Lung microvascular endothelial cell (primary cell): ENCODE results near the gene ECHS1. TPM values are rescaled to one million over a fixed set of nuclear protein-coding genes. Genes with fewer than 3 reads are reported as not detected.
"Not testable (repeated sequence)": the region's sequence is repeated elsewhere in the genome, so short reads cannot be mapped to it uniquely, and the experiment has no call there.

ENCODE experiments used
- DNase-seq, 2 donors: peaks; one replicate each; pipeline versions ENCODE4 v3.0.0 to v3.0.0-alpha.2; 2010; ENCODE audit warnings: low read depth in 2 of 2
- total RNA-seq: library from RNA; depleted of rRNA; stranded (reverse); fragments of >200 nt; gene quantifications from 2 replicates; pipeline ENCODE4 v1.2.1, GENCODE V29; 2014

ECHS1 gene
- total RNA-seq: 58.0 and 58.1 TPM in 2 replicates

DNA sequence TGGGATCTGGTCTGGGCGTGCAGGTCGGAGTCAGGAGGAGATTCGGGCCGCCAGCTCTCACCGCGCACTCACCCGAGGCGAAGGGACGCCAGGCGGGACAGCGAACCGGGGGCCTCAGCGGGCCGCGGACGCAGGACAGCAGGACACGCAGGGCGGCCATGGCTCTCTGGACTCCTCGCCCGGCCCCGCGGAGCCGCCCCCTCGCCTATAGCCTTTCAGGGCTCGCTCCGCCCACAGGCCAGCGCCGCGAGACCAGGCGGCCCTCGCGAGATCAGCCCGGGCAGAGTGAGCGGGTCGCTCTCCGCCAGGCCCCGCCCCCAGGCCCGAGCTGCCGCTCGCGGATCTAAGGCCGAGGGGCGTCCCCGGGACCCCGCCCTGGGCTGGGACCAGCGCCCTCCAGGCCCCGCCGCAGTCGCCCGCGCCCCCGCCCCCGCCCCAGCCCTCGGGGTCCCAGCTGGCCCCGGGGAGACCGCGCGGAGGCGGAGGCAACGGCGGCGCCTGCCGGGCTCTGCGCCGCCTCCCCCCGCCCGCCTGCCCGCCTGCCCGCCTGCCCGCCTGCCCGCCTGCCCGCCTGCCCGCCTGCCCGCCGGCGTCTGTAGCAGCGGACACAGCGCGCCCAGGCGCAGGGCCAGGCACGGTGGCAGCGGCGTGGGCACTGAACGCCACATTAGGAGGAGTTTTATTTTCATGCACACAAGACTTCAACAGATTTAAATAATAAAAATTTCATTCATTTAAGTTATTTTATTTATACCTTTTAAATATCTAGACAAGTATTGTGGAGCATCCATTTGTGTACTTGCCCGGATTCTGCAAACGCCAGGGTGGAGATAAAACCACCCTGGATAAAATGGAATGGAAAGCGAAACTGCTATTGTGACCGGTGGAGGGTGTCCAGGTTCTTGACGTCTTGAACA lies at the start of gene ECHS1:
Gene ECHS1, minus strand, starts transcription at position 181 of the 917 bp plus-strand sequence. Its CDS starts 21 bp downstream, at position 160.
- peak; percentile 93 to 96 for DNase-seq

DNA sequence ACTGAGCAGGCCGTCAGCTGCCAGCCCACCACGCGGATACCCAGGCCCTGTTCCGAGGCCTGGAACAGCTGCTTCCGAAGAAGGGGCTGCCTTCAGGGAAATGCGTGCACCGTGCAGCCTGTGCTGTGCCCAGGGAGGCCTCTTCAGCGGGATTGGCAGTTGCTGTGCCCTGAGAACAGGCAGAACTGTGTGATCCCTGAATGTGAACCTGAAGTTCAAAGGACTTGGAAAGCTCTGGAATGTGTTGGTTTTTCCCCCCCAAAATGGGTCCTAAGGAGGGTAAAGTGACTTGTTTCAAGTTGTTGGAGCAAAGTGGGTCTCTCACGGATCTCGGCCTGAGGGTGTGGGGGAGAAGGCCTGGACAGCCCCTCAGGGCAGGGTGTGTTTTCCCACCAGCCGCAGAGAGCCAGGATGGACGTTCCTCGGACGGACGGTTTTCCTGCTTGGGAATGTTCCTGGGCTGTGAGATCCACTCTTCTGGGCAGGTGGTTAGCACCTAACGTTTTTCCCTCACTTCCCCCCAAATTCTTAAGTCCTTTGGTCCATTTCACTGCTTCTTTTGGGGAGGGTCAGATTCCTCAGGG lies 49.2 kb upstream of the ECHS1 start:
- DNase-seq: no peak

DNA sequence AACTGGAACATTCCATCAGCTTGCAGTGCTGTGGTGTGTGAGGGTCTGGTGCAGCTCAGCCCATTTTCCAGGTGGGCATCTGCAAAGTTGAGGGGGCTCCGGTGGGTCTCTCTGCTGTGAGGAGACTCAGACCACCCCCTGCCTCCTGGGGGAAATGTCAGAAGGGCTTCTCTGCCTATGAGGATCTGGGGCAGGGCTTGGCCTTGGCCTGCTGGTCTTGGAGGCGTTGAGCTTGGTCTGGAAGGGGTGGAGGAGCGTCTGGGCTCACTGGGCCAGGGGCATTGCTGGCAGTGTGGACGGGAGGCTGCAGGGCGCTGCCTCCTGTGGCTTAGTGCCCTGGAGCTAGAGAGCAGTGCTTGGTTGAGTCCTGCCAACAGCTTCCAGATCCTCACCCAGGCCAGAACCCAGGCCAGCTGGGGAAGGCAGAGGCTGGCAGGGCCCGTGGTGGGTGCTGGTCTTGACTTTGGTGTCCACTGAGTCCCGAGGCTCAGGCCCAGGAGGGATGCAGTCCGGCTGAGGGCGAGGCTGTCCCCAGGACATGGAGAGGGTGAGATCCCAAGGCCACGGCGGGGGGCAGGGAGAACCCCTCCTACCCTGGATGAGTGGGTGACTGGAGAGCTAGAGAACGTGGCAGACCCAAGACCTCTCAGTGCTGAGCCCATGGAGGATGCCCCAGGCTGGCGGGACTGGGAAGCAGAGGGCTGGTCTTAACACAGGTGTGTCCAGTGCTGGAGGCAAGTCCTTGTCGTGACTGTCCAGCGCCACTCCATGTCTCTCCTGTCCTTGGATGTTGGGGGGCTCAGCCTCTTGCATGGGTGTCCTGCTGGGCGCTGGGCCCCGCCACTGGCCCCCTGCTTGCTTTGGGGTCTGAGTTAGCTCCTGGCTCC lies 48.4 kb upstream of the ECHS1 start:
- no peak for DNase-seq

DNA sequence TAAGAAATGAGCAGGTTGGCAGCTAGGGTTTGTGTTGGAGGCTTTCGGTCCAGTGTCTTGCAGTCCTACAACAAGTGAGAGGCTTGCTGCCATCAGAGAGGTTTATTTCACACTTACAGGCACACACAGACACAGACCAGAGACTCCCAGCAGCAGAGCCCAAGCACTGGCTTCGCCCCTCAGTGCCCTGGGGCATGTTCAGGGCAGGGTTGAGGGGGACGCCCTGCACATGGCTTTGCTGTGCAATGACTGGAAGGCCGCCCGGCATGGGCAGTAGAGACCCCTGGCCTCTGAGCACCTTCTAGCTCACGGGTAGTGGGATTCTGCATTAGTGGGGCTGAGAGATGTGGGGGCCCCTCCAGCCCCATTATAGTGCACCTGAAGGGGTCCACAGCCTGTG lies 47.4 kb upstream of the ECHS1 start:
- DNase-seq: no peak

DNA sequence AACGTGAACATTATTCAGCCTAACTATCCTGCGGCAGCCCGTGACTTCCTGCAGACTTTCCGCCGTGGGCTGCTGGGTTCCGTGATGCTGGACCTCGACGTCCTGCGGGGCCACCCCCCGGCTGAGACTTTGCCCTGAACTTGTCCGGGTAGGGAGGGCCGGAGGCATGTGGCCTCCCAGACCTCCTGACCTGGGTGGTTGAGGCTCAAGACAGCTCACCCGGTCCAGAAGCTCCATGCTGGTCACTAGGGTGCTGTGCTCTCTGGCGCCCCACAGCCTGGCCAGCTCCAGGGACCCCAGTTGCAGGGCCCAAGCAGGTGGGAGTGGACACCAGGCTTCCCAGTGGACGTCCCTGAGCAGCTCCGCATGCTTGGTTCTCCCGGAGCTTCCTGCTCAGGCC lies 46.9 kb upstream of the ECHS1 start:
- DNase-seq: no peak

DNA sequence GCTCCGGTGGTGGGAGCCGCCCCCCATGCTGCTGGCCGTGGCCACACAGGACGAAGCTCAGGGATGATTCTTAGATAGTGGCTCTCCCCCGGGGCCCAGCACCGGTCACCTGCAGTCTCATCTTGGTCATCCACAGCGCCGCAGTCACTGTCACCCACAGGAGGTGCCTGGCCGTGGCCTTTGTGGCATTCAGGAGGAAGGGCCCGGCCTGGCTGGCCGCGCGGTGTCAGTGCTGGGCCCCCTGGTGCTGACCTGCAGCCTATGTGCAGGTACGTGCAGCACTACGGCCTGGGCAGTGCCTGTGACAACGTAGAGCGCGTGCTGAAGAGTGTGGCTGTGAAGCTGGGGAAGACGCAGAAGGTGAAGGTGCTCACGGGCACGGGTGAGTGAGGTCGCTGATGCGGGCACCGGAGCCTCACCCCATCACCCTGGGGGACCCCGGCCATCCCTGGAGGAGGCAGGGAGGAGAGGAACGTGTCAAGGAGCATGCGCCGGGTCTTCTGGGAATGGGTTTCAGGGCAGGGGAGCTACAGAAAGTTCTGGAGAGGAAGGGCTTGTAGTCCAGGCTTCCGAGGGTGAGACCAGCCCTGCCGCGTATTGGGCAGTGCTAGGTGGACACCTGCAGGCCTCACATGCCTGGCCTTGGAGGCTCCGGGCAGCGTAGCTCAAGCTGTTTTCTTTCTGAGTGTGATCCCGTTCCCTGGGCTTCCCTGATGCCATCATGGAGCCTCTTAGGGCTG lies 46.2 kb upstream of the ECHS1 start:
- DNase-seq: no peak

DNA sequence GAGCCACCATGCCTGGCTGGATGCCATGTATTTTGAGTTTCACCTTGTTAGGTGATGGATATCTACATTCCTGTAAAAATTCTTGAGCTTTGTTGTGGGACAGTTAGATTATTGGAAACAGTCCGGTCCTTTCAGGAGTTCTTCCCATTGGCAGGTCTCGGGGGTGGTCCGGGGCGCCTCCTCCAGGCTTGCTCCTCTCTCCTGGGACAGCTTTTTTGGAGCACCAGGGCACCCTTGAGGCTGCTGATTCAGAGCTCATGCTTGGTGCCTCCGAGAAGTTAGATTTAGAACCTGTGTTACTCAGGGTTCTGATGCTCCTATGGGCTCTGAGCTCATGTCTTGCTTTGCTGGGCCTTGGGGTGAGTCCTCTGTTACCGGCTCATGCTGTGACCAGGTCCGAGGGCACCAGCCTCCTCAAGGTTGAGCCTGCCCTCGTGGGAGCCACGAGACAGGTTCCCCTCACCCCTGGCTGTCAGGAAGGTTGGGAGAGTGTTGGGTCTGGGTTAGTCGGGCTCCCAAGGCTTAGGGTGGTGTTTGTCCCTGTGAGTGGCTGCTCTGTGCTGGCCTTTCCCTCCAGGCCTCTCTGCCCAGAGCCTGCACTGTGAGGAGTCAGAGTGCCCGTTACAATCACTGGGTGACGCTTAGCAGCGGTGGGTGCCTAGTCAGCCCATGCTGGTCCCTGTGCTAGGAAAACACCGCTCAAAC lies 45.3 kb upstream of the ECHS1 start:
- no peak for DNase-seq

DNA sequence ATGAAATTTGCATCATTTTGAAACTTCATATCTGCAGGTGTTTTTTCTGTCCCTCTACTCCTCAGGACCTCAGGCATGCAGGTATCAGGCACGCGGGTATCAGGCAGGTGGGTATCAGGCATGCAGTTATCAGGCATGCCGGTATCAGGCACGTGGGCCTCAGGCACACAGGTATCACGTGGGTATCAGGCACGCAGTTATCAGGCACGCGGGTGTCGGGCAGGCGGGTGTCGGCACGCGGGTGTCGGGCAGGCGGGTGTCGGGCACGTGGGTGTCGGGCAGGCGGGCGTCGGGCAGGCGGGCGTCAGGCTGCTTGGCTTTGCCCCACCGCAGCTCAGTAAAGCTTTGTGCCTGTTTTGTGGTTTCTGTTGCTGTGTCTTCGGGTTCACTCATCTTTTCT lies 42.6 kb upstream of the ECHS1 start:
- DNase-seq: no peak

DNA sequence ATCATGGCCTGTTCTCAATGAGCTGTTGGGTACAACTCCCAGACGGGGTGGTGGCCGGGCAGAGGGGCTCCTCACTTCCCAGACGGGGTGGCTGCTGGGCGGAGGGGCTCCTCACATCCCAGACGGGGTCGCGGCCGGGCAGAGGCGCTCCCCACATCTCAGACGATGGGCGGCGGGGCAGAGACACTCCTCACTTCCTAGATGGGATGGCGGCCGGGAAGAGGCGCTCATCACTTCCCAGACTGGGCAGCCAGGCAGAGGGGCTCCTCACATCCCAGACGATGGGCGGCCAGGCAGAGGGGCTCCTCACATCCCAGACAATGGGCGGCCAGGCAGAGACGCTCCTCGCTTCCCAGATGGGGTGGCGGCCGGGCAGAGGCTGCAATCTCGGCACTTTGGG lies 41.2 kb upstream of the ECHS1 start:
- not testable (repeated sequence) for DNase-seq

DNA sequence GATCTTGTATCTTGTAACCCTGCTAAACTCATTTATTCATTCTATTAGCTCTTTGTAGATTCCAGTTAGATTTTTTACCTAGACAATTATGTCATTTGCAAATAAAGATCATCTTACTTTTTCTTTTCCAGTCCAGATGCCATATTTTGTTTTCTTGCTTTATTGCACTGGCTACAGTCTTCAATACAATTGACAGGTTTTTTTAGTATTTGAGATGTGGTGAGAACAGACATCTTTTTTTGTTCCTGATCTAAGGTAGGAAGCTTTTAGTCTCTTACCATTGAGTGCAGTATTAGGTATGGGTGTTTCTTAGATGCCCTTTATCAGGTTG lies 39.2 kb upstream of the ECHS1 start:
- no peak for DNase-seq

DNA sequence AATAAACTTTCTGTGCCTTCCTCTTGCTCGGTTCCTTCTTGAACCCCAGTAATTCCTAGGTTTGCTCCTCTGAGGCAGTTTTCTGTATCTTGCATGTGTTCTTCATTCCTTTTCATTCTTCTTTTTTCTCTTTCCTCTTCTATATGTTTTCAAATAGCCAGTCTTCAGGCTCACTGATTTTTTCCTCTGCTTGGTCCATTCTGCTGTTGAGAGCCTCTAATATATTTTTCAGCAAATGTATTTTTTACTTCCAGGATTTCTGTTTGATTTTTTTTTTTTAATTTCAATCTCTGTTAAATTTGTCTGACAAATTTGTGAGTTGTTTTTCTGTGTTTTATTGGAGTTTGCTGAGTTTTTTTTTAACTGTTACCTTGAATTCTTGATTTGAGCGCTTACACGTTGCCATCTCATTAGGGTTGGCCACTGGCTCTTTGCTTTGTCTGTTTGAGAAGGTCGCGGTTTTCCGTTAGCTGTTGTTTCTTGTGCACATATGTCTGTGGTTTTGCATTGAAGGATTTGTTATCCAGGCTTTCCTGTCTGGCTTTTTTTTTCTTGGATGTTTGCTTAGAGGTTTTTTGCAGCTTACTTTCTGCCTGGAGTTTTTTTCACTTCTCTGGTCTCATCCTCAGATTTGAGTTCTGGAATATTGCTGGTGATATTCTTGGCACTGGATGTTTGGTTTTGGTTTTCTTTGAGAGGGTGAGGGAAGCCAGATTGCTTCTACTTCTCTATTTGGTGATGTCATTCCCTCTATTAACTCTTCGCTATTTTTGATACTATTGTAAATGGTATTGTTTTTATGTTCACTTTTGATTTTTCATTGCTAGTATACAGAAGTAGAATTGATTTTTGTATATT lies 38.6 kb upstream of the ECHS1 start:
- no peak for DNase-seq

DNA sequence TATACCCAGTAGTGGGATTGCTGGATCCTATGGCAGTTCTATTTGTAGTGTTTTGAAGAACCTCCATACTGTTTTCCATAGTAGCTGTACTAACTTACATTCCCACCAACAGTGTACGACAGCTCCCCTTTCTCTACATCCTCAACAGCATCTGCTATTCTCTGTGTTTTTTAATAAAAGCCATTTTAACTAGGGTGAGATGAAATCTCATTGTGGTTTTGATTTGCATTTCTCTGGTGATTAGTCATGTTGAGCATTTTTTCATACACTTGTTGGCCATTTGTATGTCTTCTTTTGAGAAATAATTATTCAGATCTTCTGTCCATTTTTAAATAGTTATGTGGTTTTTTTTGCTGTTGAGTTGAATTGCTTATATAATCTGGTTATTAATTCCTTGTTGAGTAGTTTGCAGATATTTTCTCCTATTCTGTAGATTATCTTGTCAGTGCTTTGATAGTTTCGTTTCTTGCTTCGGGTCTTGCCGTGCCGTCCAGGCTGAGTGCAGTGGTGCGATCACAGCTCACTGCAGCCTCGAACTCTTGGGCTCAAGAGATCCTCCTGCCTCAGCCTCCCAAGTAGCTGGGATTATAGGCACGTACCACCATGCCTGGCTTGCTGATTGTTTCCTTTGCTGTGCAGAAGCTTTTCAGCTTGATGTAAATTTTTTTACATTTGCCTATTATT lies 32.8 kb upstream of the ECHS1 start:
- DNase-seq: no peak

DNA sequence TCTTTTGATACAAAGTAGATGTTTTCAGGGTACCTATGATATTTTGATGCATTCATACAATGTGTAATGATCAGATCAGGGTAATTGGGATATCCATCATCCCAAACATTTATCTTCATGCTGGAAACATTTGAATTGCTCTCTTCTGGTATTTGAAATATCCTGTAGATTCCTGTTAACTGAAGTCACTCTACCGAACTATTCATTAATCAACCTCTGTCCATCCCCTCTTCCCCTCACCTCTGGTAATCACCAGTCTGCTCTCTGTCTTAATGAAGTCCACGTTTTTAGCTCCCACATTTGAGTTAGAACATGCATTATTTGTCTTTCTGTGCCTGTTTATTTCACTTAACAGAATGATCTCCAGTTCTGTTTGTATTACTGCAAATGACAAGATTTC lies 32.1 kb upstream of the ECHS1 start:
- DNase-seq: no peak

DNA sequence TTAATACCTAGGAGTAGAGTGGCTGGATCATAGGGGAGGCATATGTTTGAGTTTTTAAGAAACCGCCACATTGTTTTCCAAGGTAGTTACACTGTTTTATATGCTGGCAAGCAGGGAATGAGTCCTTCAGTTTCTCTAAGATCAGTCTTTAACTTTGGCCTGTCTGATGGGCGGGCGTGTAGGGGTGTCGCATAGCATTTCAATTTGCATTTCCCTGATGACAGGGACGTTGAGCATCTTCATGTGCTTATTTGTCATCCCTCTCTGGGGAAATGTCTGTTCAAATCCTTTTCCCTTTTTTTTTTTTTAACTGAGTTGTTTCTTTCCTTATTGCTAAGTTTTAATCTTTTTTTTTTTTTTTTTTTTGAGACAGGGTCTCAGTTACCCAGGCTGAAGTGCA lies 30.6 kb upstream of the ECHS1 start:
- DNase-seq: no peak

DNA sequence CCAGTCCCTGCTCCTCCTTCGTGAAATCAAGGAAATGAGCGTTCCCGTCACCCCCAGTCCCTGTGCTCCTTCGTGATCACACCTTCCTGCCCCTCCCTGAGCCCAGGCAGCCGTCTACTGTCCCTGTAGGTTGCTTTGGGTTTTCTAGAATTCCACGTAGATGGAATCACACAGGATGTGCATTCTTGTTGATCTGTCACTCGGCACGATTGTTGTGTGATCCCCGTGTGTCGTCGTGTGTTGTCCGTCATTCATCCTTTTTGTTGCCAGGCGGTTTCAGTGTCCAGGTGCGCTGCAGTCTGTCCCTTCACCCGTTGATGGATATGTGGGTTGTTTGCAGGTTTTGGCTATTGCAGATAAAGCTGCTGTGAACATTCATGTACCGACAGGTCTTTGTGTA lies 30.2 kb upstream of the ECHS1 start:
- no peak for DNase-seq

DNA sequence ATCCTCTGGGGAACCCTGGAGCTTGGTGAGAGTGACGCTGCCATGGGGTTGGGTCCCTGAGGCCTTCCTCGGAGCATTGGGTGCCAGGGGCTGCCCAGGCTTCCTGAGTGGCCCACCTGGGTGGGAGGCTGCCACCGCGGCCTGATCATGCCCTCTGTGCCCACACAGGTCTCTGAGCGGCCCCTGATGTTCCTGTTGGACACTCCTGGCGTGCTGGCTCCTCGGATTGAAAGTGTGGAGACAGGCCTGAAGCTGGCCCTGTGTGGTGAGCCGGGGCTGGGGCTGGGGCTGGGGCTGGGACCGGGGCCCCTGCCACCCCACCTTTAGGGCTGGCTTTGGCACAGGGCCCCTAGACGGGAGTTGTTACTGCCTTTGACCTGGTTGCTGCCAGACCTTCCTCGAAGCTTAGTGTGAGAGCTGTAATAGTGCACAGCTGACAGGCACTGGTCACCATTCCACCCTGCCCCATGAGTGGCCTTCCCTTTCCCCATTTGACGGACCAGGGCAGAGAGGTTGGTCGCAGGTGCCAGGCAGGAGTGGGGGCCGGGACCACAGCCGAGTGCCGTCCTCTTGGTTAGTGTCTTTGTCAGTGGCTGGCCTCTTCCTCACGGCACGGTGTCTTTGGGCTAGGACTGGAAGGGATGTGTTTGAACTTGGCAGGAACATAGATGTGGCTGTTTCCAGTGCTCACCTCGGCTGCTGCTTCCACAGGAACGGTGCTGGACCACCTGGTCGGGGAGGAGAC lies 29.0 kb upstream of the ECHS1 start:
- DNase-seq: no peak

DNA sequence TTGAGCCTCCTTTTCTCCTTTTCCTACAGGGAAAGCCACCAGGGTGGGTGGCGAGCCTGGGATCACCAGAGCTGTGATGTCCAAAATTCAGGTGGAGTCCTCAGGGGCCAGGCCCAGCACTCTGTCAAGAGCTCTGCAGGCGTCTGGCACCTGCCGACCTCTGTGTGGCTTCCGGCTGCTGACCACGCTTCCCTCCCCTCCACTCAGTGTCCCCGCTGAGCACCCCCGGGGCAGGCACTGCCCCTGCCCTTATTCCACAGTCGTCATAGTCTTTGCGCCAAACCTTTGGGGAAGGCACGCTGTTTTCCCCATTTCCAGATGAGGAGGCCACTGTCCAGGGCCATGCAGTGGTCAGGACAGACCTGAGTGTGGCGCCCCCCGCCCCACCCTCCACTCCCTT lies 28.3 kb upstream of the ECHS1 start:
- DNase-seq: no peak

DNA sequence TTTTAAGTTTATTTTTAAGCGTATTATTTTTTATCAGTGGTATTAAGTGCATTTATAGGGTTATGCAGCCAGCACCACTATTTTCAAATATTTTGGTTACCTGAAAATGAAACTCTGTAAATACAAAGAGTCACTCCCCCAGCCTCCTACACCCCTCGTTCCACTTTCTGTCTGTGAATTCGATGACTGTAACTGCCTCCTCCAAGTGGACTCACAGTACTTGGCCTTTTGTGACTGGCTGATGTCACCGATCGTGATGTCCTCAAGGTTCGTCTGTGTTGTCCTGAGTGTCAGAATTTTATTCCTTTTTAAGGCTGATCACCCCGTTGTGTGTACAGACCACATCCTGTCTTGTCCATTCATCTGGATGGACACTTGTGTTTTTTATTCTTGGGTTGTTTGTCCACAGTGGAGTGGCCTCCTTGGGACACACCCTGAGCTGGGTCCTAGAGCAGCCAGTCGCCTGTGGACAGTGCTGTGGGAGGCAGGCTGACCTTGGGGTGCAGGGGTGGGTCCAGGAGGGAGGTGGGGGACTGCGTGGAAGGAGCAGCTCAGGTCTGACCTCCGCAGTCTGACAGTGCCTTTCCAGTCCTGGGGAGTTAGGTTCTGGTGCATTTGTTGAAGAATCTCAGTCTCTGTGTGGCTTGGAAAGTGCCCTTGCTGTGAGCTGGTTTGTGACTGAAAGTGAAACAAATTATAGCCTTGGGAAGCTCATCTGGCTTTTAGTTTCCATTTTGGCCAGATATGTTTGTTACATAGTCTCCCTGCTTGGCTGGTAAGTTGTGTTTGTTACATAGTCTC lies 27.7 kb upstream of the ECHS1 start:
- DNase-seq: no peak
